Cardiac fibroblast (primary cell): ENCODE measurements around the gene STK38L.
A peak's percentile ranks its signal among the peaks of the same experiment; 100 is the strongest.

ENCODE experiments used
- DNase-seq, 2 donors: peaks; one replicate each; pipeline versions ENCODE4 v3.0.0 to v3.0.0-alpha.2; 2010; ENCODE audit warnings: low read depth in 2 of 2
- H3K4me3 ChIP-seq, 2 donors: replicated peaks in 1 of 2; 1 replicate in 1 of 2; 2 replicates in 1 of 2; pipeline ENCODE4 v1.5.1; 2011; ENCODE audit warnings: low read depth in 2 of 2, low read length in 2 of 2, mild to moderate bottlenecking in 2 of 2, moderate library complexity in 1 of 2
- CTCF ChIP-seq: IDR thresholded peaks from one replicate; pipeline ENCODE4 v1.5.1; 2011; ENCODE audit warnings: low read depth, mild to moderate bottlenecking, low read length, inconsistent platforms

The STK38L gene

DNA sequence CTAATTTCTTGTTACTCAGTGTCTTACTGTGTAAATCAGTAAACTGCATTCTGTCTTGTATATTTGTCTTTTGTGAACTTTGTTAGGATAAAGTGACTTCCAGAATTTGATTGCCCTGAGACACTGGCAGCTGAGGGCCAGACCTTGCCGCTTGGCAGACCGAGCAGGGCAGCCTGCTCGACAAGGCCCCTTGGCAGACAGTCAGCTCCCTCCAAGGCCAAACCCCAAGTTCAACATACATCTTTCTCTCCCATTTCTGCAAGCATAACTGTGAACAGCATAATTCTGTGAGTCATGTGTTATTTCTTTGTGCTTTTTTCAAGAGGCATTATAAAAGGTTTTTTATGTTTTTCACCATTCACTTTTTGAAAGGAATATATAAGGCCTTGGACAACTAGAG, 49.4 kb downstream of the STK38L start:
- no peak for TF ChIP-seq CTCF
- H3K4me3 ChIP-seq = no peak overlapping the region
- peak; percentile 46 to 68 for DNase-seq

DNA sequence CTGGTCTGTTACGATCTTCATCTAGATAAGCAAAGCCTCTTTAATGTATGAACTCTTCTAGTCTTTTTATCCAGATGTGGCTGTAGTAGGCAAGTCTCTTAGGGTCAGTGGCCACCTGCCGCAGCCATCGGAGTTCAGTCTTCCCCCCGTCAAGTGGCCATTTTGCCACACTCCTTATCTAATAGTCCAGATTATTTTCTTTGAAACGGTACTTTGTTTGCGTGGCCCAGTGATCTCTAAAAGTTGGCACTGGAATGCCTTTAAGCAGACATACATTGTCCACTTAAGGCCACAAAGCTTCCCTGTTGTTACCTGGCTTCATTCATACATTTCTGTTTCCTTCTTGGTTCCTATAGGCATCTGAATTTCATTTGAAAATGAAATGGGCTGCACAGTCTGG, 52.6 kb downstream of the STK38L start:
- no peak for TF ChIP-seq CTCF
- no peak for DNase-seq
- no peak overlapping the region for H3K4me3 ChIP-seq

DNA sequence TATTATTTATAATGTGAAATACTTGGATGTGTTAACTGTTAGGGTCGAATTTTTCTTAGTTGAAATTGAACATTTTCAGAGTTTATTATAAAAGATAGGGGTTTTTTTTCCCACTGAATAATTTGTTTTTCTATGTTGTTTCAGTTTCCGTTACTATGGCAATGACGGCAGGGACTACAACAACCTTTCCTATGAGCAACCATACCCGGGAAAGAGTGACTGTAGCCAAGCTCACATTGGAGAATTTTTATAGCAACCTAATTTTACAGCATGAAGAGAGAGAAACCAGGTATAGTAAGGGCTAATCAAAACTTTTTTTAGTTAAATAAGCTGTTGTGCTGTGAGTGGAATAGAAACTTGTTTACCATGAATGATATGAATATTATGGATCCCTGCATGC, 53.5 kb downstream of the STK38L start:
- DNase-seq = peak in 1 of 2 donors; percentile 32
- no peak overlapping the region for H3K4me3 ChIP-seq
- TF ChIP-seq CTCF = no peak

DNA sequence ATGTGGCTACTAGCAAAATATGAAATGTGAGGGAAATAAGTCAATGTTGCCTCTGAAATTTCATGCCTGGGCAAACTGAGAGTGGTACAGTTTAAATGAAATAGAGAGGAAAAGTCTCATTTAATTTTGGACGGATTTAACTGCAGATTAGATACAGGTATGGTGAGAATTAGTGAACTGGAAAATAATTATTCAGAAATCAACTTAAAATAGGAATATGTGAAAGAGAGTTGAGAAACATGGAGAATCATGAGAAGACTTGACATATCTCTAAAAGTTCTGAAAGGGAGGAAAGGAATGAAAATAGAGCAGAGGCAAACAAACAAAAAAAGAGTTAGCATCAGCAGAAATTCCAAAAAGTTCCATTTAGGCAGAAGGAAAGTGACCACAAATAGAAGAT, 55.0 kb downstream of the STK38L start:
- TF ChIP-seq CTCF = no peak
- H3K4me3 ChIP-seq = no peak overlapping the region
- no peak for DNase-seq

GRCh38 chr12:27300226-27300625, 56.1 kb downstream of the STK38L start:
- TF ChIP-seq CTCF = no peak
- no peak for DNase-seq
- no peak overlapping the region for H3K4me3 ChIP-seq

GRCh38 chr12:27303139-27304111, 59.3 kb downstream of the STK38L start:
- peak in 1 of 2 donors; percentile 51 for DNase-seq
- no peak overlapping the region for H3K4me3 ChIP-seq
- no peak for TF ChIP-seq CTCF
